Stimulated activated CD8-positive, alpha-beta memory T cell treated with anti-CD3 and anti-CD28 coated beads, Interleukin-4, amount 100 ng/mL, for 24 hours (primary cell): Measurements from ENCODE around the gene KIAA0319L.

ENCODE experiments used
- DNase-seq: peaks from one replicate; pipeline ENCODE4 v3.0.0-alpha.2; 2020; ENCODE audit warnings: low read depth

Gene KIAA0319L

GRCh38 chr1:35443768-35444518 lies 113.3 kb downstream of the KIAA0319L start:
- no peak for DNase-seq

DNA sequence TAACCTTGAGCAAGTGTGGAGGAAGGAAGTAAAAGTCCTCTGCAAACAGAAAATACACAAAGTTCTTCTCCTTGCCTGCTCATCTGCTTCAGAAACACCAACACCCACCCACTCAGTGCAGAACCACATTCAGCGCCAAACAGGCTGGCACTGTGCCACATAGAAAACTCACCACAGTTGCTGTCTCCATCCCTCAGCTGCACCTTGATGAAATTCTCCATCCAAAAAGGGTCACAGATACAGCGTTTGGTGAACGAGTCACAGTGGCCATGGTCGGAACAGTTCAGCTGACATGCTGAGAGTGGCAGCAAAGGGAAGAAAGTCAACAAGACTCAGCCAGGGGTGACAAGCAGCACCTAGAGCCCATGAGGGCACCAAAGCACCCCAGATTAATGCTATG lies 114.5 kb downstream of the KIAA0319L start:
- DNase-seq, result peak; percentile 16

- no peak for DNase-seq
These were observed 115.2 kb downstream of the KIAA0319L start for GRCh38 chr1:35441926-35442579.

DNA sequence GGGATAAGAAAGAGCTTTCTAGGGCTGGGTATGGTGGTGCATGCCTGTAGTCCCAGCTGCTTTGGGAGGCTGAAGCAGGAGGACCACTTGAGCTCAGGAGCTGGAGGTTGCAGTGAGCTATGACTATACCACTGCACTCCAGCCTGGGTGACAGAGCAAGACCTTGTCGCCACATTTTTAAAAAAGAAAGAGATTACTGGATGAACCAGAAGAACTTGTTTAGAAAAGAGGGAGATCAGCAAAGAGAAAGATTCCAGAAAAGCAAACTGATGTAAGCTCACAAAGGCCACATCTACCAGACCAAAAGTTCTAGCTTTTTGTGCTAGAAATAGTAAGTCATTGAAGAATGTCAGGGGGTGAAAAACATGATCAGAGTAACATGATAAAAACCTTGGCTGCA lies 117.6 kb downstream of the KIAA0319L start:
- no peak for DNase-seq

GRCh38 chr1:35437200-35437599 lies 120.0 kb downstream of the KIAA0319L start:
- DNase-seq, result no peak

DNA sequence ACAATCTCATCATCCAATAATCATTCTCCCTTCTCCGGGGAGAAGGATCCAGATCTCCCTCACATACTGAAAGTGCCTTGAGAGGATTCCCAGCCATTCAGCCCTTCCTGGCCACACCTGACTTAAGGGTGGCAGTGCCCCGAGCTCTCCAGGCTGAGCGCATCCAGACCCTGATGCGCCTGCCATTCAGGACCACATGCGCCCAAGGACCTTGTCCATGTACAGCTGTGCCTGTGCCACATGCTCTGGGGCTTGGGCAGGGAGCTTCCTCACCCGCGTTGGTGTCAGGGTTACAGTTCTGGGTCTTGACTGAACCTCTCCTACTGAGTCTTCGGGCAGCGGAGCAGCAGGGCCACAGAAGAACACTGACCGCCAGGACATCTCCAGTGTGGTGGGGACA lies 121.1 kb downstream of the KIAA0319L start:
- no peak for DNase-seq

DNA sequence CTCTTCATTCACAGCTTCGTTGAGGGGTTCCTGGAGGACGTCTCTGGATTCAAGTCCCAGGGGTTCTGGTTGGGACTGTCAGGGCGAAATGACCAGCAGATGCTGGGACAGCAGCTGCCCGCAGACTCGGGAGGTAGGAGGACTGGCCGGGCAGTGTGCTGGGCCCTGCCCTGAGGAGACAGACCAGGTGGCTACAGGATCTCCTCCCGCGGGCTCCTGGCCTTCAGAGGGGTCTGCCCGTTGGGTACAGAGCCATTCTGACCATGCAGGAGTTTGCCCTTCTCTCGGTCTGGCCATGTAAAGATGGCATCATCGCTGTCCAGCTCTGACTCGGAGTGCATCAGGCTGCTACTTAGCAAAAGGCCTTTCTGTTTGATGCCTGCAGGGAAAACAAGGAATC lies 122.5 kb downstream of the KIAA0319L start:
- no peak for DNase-seq

GRCh38 chr1:35433714-35434113 lies 123.5 kb downstream of the KIAA0319L start:
- DNase-seq, result no peak

DNA sequence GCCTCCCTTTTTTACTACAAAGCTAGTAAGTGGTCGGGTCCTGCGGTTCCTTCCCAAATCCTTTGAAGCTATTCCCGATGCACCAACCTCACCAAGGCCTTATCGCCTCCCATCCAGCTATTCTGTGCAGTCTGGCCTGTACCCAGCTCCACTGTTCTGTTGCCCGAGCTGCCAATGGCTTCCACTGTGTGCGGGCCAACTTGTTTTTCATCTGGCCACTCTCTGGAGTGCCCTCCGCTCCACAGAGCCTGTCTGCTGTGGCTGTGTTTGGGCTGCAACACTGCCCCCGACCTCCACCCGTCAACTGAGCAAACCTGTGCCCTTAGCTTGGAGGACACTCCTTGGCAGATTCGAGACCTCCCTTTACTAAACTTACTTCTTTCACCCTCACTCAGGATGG lies 125.0 kb downstream of the KIAA0319L start:
- no peak for DNase-seq

GRCh38 chr1:35431173-35431599 lies 126.0 kb downstream of the KIAA0319L start:
- DNase-seq, result no peak

DNA sequence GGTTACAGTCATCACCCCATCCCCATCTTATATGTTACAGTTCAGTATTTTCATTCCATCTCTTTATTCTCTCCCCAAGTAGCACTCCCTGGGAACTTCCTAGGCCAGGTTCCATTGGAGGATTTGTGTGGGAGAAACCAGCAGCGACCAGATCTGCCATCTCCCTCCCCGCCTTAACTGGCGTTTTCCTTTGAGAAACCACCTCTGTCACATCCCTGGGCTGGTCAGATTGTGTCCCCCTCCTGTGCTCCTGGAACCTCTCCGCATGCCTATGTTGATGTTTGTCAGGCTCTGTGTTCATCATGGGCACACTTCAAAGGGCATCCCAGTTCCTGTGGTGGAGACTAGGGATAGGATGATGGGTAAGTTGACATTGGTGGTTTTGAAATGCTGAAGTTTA lies 126.4 kb downstream of the KIAA0319L start:
- no peak for DNase-seq

DNA sequence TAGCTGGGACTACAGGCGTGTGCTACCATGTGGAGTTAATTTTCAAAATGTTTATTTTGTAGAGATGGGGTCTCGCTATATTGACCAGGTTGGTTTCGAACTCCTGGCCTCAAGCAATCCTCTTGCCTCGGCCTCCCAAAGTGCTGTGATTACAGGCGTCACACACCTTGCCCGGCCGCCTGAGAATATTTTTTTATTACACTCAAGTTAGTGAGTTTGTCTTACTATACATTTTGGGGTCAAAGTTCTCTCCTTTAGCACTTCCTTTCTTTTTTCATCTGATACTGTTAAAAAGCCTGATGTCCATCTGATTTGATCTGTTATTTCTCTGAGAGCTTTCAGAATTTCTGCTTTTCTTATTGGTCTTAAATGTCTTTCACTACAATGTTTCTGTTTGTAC lies 128.8 kb downstream of the KIAA0319L start:
- no peak for DNase-seq

- no peak for DNase-seq
These were observed 131.1 kb downstream of the KIAA0319L start for GRCh38 chr1:35426097-35426586.

DNA sequence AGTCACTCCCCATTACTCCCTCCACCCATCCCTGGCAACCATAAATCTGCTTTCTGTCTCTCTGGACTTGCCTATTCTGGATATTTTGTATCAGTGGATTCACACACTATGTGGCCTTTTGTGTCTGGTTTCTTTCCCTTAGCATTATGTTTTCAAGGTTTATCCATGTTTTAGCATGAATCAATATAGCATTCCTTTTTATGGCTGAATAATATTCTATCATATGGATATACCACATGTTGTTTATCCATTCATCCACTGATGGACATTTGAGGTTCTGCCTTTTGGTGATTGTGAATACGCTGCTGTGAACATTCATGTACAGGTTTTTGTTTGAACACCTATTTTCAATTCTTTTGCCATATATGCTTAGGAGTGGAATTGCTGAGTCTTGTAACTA lies 148.3 kb downstream of the KIAA0319L start:
- no peak for DNase-seq

- no peak for DNase-seq
These were observed 149.5 kb downstream of the KIAA0319L start for GRCh38 chr1:35407743-35408142.

DNA sequence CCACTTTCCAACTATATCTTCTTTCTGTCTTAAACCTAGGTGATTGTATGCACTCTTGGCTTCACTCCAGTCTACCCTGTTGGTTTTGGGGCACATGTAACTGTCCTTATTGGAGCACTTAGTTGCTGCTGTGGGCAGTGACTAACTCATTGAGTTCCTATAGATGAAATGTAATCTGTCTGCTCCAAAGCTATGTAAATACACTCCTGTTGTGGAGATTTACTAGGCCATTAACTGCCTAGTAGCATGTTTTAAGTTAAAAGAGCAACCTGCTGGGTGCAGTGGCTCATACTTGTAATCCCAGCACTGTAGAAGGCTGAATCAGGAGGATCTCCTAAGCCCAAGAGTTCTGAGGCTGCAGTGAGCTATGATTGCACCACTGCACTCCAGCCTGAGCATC lies 151.1 kb downstream of the KIAA0319L start:
- DNase-seq, result no peak

DNA sequence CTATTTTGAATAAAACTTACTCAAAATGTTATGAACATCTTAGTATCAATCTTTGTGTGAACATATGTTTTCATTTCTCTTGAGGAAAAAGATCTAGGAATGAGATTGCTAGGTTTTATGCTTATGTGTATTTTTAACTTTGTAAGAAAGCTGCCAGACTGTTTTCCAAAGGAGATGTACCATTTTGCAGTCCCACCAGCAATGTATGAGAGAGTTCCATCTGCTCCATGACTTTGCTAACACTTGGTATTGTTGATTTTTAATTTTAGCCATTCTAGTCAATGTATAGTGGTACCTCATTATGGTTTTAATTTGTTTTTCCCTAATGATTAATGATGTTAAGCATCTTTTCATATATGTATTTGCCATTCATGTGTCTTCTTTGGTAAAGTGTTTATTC lies 156.2 kb downstream of the KIAA0319L start:
- no peak for DNase-seq

DNA sequence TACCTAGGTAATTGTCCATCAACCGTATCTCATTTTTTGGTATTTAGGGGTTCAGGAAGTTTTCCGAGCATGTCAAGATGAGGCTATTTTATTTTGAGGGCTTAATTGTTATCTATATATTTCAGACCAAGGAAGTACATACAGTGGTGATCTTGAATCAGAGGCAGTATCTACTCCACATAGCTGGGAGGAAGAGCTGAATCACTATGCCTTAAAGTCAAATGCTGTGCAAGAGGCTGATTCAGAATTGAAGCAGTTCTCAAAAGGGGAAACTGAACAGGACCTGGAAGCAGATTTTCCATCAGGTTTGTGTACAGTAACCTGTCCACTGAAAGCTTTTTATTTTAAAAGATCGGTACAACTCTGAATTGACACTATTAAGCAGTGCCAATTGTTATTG lies 158.5 kb downstream of the KIAA0319L start:
- no peak for DNase-seq

DNA sequence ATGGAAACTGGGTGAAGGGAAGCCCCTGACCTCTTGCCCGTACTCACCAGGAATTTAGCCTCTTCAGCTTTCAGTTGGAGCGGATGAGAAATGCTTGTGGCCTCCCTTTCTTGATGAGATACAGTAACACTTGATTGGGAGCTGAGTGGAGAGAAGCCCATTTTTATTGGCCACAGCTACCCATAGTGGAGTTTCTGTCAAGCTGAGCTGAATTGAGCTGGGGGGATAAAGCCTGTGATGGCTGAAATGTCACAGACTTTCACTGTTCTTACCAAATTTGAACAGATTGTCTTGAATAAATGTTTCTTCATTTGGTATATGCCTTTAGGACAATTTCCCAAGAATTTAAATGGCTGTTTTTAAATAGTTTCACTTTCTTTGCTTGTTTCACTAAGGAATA lies 162.8 kb downstream of the KIAA0319L start:
- DNase-seq, result no peak

- no peak for DNase-seq
These were observed 166.4 kb downstream of the KIAA0319L start for GRCh38 chr1:35390600-35391494.

DNA sequence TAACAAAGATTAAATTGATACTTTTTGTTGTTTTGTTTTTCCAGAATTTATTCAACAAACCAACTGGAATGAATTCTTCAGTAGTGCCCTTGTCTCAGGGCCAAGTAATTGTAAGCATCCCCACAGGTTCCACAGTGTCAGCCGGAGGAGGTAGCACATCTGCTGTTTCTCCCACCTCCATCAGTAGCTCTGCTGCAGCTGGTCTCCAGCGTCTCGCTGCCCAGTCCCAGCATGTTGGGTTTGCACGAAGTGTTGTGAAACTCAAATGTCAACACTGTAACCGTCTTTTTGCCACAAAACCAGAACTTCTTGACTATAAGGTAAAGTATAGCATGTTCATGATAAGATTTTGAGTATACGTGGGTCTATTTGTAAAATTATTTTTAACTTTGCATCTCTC lies 170.2 kb downstream of the KIAA0319L start:
- no peak for DNase-seq

DNA sequence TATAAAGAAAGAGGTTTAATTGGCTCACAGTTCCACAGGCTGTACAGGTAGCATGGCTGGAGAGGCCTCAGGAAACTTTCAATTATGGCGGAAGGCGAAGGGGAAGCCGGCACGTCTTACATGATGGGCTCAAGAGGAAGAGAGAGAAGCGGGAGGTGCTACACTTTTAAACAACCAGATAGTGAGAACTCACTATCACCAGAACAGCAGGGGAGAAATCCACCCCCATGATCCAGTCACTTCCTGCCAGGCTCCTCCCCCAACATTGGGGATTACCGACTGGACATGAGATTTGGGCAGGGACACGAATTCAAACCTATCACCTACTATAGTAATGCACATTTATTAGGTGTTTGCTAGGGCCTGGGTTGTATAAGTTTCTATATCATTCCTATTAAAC lies 170.9 kb downstream of the KIAA0319L start:
- DNase-seq, result no peak
